ENCODE data around the gene S100A12. TPM values are rescaled to one million over a fixed set of nuclear protein-coding genes. Genes with fewer than 3 reads are reported as not detected.
"Not testable (repeated sequence)": the region's sequence is repeated elsewhere in the genome, so short reads cannot be mapped to it uniquely, and the experiment has no call there.

The S100A12 gene
- total RNA-seq (not detected), polyA plus RNA-seq (under 1 TPM in 1 of 2 donors, not detected in 1; 0.95 TPM)

DNA sequence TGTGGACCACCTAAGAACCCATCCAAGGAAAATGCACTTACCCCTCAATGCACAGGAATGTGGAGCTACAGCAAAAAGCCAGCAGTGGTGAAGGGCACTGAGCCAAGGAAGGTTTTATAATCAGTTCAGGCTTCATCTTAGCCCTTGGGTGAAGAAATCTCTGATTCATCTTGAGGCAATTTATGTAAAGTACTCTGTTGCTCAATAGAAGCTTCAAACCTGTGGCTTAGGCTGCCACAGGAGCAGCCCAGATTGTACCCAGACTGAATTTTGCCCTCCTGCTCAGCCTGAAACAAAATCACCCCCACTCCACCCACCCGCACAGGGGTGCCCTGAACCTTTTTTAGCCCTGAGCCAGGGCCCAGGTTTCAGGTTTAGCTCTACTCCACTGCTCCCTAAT is at the start of gene S100A12:
Gene S100A12, minus strand, starts transcription at position 111 of the 400 bp plus-strand sequence. CDS start 1,029 bp downstream, outside the sequence.
- peaks cover 0 to 5% (median 0%) of the 10 kb centered on the region in 8 donors for H3K9me3 Mint-ChIP-seq
- DNase-seq: no peak

GRCh38 chr1:153422450-153423068 is 47.1 kb upstream of the S100A12 start:
- POLR2A ChIA-PET (ENCODE audit: partially characterized antibody): no interaction called here

More for the DNA sequence above, at the start of gene S100A12:
- Histone ChIP-seq H3K27ac (ENCODE audit: low read depth, low read length) (no peak within 1 kb of the TSS), H3K4me3 (ENCODE audit: low read length in 2 of 2) (no peak within 1 kb of the TSS), H3K36me3 (ENCODE audit: insufficient read depth, low read length) (no peaks in the 10 kb centered on the region), H3K4me1 (ENCODE audit: insufficient read depth, low read length) (no peaks in the 10 kb centered on the region), H3K9me3 (ENCODE audit: control insufficient read depth in 1 of 2, low read length in 2 of 2) (no peaks in the 10 kb centered on the region), H3K27me3 (ENCODE audit: insufficient read depth, low read length) (no peaks in the 10 kb centered on the region)
- H3K27ac Mint-ChIP-seq: no peak within 1 kb of the TSS
- no peaks in the 10 kb centered on the region for H3K36me3 Mint-ChIP-seq
- H3K27me3 Mint-ChIP-seq: peaks cover 16 to 21% of the 10 kb centered on the region in 2 donors
- H3K4me3 Mint-ChIP-seq: no peak within 1 kb of the TSS
- intact Hi-C loops (cut with micrococcal nuclease): no loop called here
- POLR2A ChIA-PET (ENCODE audit: partially characterized antibody): no interaction called here
- no peaks in the 10 kb centered on the region for H3K4me1 Mint-ChIP-seq
- CTCF ChIA-PET (ENCODE audit: partially characterized antibody): interaction anchor here (1.0 kb wide), 1 partner anchor 22 kb away, joined by 3 read pairs; no protein-coding TSS in a partner anchor

DNA sequence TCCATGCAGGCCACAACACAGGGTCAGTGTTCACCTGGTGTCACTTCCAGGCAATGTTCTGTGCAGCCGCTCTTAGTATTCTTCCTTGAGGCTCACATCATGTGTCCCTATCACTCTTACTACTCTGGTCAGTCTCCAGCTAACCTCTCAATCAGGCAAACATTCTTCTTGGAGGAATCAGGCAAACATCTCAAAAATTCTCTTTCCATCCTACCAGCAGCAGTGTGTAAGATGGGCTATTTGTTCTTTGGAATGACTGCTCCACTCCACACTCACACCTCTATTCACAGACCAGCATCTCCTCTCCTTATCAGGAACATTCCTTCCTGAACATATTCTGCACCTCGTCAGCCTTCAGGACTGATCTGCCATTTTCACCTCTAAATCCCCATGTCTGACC is 44.9 kb upstream of the S100A12 start:
- Histone ChIP-seq H3K4me3 (ENCODE audit: low read length in 2 of 2) (no peak overlapping the region), H3K27me3 (ENCODE audit: insufficient read depth, low read length) (no peaks in the 10 kb centered on the region), H3K27ac (ENCODE audit: low read depth, low read length) (no peak overlapping the region), H3K4me1 (ENCODE audit: insufficient read depth, low read length) (no peaks in the 10 kb centered on the region), H3K36me3 (ENCODE audit: insufficient read depth, low read length) (no peaks in the 10 kb centered on the region), H3K9me3 (ENCODE audit: control insufficient read depth in 1 of 2, low read length in 2 of 2) (no peaks in the 10 kb centered on the region)
- intact Hi-C loops (cut with micrococcal nuclease): no loop called here
- CTCF ChIA-PET (ENCODE audit: partially characterized antibody): no interaction called here
- Mint-ChIP-seq H3K9me3 (peaks cover 0 to 7% (median 0%) of the 10 kb centered on the region in 8 donors), H3K27ac (no peak overlapping the region), H3K27me3 (peaks cover 34 to 39% of the 10 kb centered on the region in 2 donors), H3K4me1 (no peaks in the 10 kb centered on the region), H3K4me3 (no peak overlapping the region), H3K36me3 (no peaks in the 10 kb centered on the region)
- POLR2A ChIA-PET (ENCODE audit: partially characterized antibody): no interaction called here
- DNase-seq: no peak

More at GRCh38 chr1:153422450-153423068, 47.1 kb upstream of the S100A12 start:
- CTCF ChIA-PET (ENCODE audit: partially characterized antibody): no interaction called here
- H3K4me3 ChIP-seq (ENCODE audit: low read length in 2 of 2): no peak overlapping the region
- no peaks in the 10 kb centered on the region for H3K4me1 ChIP-seq (ENCODE audit: insufficient read depth, low read length)
- no peak overlapping the region for H3K27ac ChIP-seq (ENCODE audit: low read depth, low read length)
- no peaks in the 10 kb centered on the region for H3K9me3 ChIP-seq (ENCODE audit: control insufficient read depth in 1 of 2, low read length in 2 of 2)
- Mint-ChIP-seq H3K36me3 (no peaks in the 10 kb centered on the region), H3K27ac (peak overlapping the region in 1 of 7 donors; percentile 69), H3K4me1 (no peaks in the 10 kb centered on the region), H3K4me3 (peak overlapping the region in 1 of 8 donors; percentile 21), H3K9me3 (peaks cover 0 to 7% (median 0%) of the 10 kb centered on the region in 8 donors), H3K27me3 (peaks cover 40 to 49% of the 10 kb centered on the region in 2 donors)
- intact Hi-C loops (cut with micrococcal nuclease): no loop called here
- peak; percentile 51 to 67 (median 59) for DNase-seq
- H3K27me3 ChIP-seq (ENCODE audit: insufficient read depth, low read length): no peaks in the 10 kb centered on the region
- no peaks in the 10 kb centered on the region for H3K36me3 ChIP-seq (ENCODE audit: insufficient read depth, low read length)

GRCh38 chr1:153419436-153419793 is 44.0 kb upstream of the S100A12 start:
- H3K9me3 ChIP-seq (ENCODE audit: control insufficient read depth in 1 of 2, low read length in 2 of 2); H3K4me3 ChIP-seq (ENCODE audit: low read length in 2 of 2); H3K27ac ChIP-seq (ENCODE audit: low read depth, low read length); H3K36me3 ChIP-seq (ENCODE audit: insufficient read depth, low read length); intact Hi-C loops (cut with micrococcal nuclease); H3K9me3 Mint-ChIP-seq; H3K27me3 ChIP-seq (ENCODE audit: insufficient read depth, low read length); H3K36me3 Mint-ChIP-seq; DNase-seq; H3K4me3 Mint-ChIP-seq; H3K27ac Mint-ChIP-seq; CTCF ChIA-PET (ENCODE audit: partially characterized antibody); H3K4me1 Mint-ChIP-seq; POLR2A ChIA-PET (ENCODE audit: partially characterized antibody); H3K4me1 ChIP-seq (ENCODE audit: insufficient read depth, low read length): not testable (repeated sequence)
- peaks cover 27 to 30% of the 10 kb centered on the region in 2 donors for H3K27me3 Mint-ChIP-seq

DNA sequence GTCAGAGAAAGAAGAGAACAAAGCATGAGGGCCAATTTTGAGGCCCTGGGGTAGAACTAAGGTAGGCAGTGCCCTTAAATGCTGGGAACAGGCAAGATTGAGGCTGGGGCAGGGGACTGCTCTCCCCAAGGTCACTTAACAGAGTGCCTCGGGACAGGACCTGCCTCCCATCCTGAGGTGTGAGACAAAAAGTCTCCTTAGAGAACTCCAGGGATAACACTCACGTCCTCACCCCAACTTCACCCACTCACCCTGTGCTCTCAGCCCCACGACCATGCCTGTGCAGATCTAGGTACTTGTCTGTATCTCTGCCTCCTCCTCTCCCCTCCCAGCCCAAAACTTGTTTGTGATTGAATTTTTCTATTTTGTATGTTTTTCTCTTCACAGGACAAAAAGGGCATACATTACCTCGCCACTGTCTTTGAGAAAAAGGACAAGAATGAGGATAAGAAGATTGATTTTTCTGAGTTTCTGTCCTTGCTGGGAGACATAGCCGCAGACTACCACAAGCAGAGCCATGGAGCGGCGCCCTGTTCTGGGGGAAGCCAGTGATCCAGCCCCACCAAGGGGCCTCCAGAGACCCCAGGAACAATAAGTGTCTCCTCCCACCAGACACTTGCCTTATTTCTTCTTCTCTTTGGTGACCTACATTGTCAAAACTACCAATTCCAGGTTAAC is 43.5 kb upstream of the S100A12 start:
- H3K27ac Mint-ChIP-seq; H3K27ac ChIP-seq (ENCODE audit: low read depth, low read length); H3K36me3 Mint-ChIP-seq; CTCF ChIA-PET (ENCODE audit: partially characterized antibody); H3K27me3 ChIP-seq (ENCODE audit: insufficient read depth, low read length); H3K4me3 ChIP-seq (ENCODE audit: low read length in 2 of 2); POLR2A ChIA-PET (ENCODE audit: partially characterized antibody); H3K9me3 ChIP-seq (ENCODE audit: control insufficient read depth in 1 of 2, low read length in 2 of 2); intact Hi-C loops (cut with micrococcal nuclease); H3K36me3 ChIP-seq (ENCODE audit: insufficient read depth, low read length); DNase-seq; H3K4me1 Mint-ChIP-seq; H3K4me3 Mint-ChIP-seq; H3K4me1 ChIP-seq (ENCODE audit: insufficient read depth, low read length); H3K9me3 Mint-ChIP-seq: not testable (repeated sequence)
- H3K27me3 Mint-ChIP-seq: peaks cover 25 to 28% of the 10 kb centered on the region in 2 donors

DNA sequence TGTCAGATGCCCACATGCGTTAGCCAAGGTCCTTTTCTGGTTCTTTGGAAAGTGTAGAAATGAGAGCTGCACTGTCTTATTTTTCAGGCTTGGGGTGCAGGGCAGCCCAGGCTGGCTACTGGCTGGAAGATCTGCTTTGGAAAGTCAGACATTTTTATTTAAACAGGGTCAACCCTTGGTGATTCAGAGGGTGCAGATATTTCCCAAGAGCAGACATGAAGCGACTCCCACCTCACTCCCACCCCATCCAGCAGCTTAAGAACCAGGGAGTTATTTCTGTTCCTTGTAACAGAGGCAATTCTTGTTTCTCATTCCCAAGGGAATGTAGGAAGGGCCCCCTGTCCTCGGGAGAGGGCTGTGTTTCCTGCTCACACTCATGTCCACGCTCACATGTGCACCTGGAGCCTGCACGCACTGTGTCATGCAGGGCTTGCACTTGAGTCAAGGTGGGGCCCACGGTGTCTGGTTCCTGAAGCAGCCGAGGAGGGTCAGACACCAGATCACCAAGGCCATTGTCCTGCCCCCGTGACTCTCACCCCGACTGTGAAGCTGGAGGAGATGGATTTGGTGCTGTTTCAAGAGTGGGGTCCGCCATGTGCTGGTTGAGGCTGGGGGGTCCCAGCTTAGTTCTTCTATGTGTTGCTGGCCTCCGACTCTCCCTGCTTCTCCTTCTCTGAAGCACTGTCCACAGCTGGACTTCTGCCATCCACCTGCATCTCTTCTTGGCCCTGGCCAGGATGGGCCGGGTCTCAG is 41.9 kb upstream of the S100A12 start:
- Mint-ChIP-seq H3K27me3 (peaks cover 25 to 30% of the 10 kb centered on the region in 2 donors), H3K4me1 (no peaks in the 10 kb centered on the region), H3K27ac (no peak overlapping the region), H3K9me3 (peaks cover 0 to 5% (median 3%) of the 10 kb centered on the region in 8 donors), H3K36me3 (no peaks in the 10 kb centered on the region), H3K4me3 (no peak overlapping the region)
- no peaks in the 10 kb centered on the region for H3K36me3 ChIP-seq (ENCODE audit: insufficient read depth, low read length)
- no peaks in the 10 kb centered on the region for H3K4me1 ChIP-seq (ENCODE audit: insufficient read depth, low read length)
- intact Hi-C loops (cut with micrococcal nuclease): no loop called here
- DNase-seq: no peak
- H3K9me3 ChIP-seq (ENCODE audit: control insufficient read depth in 1 of 2, low read length in 2 of 2): no peaks in the 10 kb centered on the region
- ChIA-PET POLR2A (ENCODE audit: partially characterized antibody) (no interaction called here), CTCF (ENCODE audit: partially characterized antibody) (no interaction called here)
- H3K27me3 ChIP-seq (ENCODE audit: insufficient read depth, low read length): no peaks in the 10 kb centered on the region
- no peak overlapping the region for H3K27ac ChIP-seq (ENCODE audit: low read depth, low read length)
- no peak overlapping the region for H3K4me3 ChIP-seq (ENCODE audit: low read length in 2 of 2)

DNA sequence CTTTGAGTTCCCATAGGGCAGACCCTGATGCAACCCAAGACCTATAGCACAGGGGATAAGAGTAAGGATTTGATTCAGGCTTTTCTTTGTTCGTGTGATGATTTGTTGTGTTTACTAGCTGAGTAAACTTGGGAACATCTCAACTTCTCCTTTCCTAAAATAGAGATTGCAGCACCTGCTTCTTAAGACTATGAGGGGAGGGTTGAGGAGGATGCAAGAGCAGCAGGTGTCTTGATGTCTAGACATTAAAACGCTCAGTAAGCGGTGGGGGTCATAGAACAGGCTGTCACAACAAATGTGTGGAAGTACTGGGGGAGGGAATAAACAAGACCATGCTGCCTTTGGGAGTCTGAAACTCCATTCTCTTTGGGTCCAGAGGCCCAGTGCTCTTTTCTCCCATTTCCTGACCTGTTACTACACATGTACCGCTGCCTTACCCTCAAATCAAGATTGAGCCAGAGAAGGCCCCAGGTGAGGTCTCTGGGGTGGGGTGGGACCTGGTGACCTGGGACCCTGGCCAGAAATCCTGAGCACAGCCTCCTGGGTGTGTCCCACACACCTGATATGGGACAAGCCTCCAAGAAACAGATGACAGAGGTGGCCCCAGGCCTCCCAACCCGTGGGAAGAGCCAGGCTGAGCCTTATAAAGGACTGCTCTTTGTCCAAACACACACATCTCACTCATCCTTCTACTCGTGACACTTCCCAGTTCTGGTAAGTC is 40.6 kb upstream of the S100A12 start, which contains the start of gene S100A7A:
Gene S100A7A, plus strand, starts transcription at position 671 of the 721 bp plus-strand sequence. CDS start 1,563 bp downstream, outside the sequence.
- no peaks in the 10 kb centered on the region for H3K36me3 Mint-ChIP-seq
- Histone ChIP-seq H3K27me3 (ENCODE audit: insufficient read depth, low read length) (no peaks in the 10 kb centered on the region), H3K4me1 (ENCODE audit: insufficient read depth, low read length) (no peaks in the 10 kb centered on the region), H3K9me3 (ENCODE audit: control insufficient read depth in 1 of 2, low read length in 2 of 2) (no peaks in the 10 kb centered on the region), H3K36me3 (ENCODE audit: insufficient read depth, low read length) (no peaks in the 10 kb centered on the region), H3K4me3 (ENCODE audit: low read length in 2 of 2) (no peak within 1 kb of the TSS), H3K27ac (ENCODE audit: low read depth, low read length) (no peak within 1 kb of the TSS)
- POLR2A ChIA-PET (ENCODE audit: partially characterized antibody): no interaction called here
- CTCF ChIA-PET (ENCODE audit: partially characterized antibody): no interaction called here
- intact Hi-C loops (cut with micrococcal nuclease): no loop called here
- no peak within 1 kb of the TSS for H3K27ac Mint-ChIP-seq
- DNase-seq: no peak
- H3K4me1 Mint-ChIP-seq: no peaks in the 10 kb centered on the region
- H3K4me3 Mint-ChIP-seq: no peak within 1 kb of the TSS
- H3K9me3 Mint-ChIP-seq: peaks cover 2 to 14% (median 10%) of the 10 kb centered on the region in 8 donors
- H3K27me3 Mint-ChIP-seq: peaks cover 23 to 29% of the 10 kb centered on the region in 2 donors

All from CD4-positive, alpha-beta memory T cell (primary cell).